NCI-H526 (cell line): Measurements from ENCODE around the gene PPP1R2B.
"Not testable (repeated sequence)": the region's sequence is repeated elsewhere in the genome, so short reads cannot be mapped to it uniquely, and the experiment has no call there.

Experiments
- DNase-seq, 2 experiments: peaks; one replicate each; lab custom pipeline; 2025; lab: John Stamatoyannopoulos, UW

PPP1R2B gene

DNA sequence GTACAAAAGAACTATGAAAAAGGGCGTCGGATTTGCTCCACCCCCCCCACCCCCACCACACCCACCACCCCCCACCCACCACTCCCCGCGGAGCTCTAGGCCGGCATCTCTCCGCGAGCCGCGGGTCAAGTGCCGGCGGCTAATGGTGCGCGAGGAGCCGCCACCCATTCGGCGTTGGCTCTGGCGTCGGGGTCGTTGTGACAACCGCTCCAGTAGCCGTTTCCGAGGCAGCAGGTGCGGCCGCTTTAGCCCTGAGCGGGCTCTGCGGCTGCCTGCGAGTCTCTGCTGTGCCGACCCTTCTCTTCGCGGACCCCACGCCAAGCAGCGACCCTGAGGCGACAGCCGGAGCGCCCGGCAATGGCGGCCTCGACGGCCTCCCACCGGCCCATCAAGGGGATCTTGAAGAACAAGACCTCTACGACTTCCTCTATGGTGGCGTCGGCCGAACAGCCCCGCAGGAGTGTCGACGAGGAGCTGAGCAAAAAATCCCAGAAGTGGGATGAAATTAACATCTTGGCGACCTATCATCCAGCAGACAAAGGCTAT is at the start of gene PPP1R2B:
PPP1R2B (plus strand) TSS at position 90 of the 546 bp plus-strand sequence; CDS start at position 358, 268 bp downstream.
- no peak for DNase-seq

DNA sequence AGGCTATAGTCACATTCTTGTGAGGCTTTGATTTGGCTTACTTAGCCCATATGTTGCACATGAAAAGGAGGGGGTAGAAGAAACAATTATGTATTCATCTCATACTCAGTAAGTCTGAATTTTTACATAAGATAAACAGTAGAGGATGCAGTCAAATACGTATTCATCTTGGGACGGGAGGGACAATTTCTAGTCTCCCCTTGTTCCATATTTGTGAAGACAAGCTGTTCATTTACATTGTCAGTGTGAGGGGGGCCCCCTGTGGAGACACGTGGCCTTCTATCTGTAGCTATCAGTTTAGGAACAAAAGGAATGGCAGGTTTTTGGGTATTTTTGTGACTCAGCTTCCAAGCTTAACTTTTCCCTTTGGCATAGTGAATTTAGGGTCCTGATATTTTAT is 49.2 kb upstream of the PPP1R2B start:
- DNase-seq, result no peak

DNA sequence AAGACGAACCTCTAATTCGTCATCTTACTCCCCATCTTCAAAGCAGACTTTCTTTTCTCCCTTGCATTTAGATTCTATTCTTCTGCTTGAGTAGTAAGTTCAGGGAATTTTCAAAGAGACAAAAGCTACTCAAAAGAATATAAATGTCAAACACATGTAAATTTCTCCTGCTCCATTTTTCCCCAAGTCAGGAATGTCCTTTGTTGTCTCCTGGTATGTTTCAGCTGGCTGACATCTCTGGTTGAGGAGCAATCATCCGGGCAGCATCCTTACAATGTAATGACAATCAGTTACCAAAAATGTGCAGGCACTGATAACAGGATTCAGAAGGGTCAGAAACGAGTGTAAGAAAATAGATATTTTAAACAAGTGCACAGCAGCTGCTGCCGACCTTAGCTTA is 47.6 kb upstream of the PPP1R2B start:
- no peak for DNase-seq

DNA sequence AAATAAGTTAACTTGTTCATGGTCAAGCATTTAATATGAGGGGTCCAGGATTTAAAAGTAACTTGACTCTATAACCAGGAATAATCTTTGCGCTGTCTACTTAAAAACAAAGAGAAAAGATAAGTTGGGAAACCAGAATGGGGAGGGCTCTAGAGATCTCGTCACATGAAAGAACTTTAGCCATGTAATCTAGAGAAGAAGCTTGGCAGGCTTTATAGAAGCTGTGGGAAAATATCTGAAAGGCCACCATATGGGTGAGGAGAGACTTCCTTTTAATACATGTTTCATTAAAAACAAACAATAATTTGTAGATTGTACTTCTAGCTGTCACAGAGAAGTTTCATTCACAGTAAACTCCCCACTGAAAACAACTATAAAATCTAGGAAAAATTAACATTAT is 46.7 kb upstream of the PPP1R2B start:
- DNase-seq, result no peak

DNA sequence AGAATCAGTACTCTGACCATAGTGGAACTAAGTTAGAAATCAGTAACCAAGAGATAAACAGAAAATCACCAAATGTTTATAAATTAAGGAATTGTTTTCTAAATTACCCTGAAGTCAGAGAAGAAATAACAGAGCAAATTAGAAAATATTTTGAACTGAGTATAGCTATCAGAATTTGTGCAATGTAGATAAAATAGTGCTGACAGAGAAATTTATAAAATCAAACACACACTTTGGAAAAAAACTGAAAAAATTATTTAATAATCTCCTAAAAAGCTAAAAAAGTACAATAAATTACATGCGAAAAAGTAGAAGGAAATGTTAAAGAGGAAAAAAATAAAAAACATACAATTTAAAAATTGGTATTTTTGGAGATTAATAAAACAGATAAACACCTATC is 37.1 kb upstream of the PPP1R2B start:
- DNase-seq, result no peak

DNA sequence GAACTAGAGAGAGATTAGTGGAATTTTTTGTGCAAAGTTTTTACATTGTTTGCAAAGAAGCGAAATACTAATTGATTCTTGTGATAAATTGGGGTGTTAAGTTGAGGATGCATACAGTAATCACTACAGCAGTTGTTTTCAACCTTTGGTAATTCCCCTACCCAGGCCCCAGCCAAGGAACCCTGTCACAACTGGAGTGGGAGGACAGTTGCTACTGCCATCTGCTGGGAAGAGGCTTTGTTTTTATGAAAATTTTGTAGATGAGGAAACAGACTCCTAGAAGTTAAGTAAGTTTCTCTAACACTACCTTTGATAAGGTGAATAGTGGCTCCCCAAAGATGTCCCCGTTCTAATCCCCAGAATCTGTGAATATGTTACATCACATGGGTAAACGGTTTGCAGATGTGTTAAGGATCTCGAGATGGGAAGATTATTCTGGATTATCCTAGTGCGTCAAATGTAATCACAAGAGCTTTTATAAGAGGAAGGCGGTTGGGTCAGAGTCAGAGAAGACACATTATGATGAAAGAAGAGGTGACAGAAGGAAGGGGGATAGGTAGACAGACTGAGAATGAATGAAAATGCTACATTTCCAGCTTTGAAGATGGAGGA is 34.0 kb upstream of the PPP1R2B start:
- peak in 1 of 2 experiments; percentile 29 for DNase-seq

DNA sequence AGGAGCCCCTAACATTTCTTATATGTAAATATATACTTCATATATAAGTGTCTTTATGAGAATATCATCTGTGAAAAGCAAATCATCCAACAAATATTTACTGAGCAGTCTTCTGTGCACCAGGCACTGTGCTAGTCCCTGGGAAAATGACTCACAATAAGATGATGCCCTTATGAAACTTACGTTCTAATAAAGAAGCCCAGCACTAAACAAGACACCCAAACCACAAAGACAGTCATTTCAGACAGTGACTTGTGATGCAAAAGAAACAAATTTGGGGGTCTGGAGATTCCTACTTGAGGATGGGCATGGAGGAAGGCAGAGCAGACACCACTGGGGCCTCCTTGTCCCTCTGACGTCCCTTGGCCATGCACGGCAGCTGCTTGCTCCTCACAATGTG is 30.6 kb upstream of the PPP1R2B start:
- DNase-seq, result no peak

DNA sequence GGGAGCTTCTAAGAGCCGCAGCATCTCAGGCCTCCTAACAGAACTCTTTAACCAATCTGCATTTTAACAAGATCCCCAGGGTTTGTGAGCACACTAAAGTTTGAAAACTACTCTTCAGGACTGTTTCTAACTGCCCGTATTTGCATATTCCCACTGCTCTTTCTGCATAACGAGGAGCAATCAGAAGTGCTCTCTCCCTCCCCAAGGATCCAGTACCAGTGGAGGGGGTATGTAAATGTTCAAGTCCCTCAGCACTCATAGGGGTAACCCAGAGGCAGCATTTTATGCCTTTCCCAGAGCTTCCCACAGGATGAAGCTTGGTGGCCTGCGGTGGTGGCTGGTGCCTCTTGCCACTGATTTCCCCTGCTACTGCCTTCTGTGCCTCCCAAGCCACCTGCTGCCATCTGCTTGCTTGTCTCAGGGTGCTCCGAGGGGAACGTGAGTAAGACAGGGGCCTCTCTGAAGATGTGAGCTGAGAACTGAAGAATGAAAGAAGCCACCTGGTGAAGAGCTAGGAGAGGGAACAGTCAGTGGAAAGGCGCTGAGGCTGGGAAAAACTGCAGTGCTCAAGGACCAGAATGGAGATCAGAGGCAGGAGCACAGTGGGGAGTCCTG is 30.0 kb upstream of the PPP1R2B start:
- no peak for DNase-seq

DNA sequence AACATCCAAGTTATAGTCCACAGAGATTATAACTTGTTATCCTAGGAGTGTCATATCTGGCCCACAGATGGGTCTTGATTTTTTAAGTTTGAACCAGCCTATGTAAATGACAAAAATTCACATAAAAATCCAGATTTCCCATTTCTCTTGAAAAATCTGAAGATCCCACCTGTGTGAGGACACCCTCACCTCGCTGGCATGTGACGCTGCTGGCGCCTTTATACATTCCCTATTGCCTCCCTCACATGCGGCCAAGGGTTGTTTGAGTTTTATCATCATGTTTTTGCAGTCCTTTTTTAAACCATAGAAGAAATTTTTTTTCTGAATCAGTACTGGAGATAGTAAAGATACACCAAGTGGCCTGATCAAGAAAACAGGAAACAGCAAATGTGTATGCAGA is 25.9 kb upstream of the PPP1R2B start:
- DNase-seq, result no peak

DNA sequence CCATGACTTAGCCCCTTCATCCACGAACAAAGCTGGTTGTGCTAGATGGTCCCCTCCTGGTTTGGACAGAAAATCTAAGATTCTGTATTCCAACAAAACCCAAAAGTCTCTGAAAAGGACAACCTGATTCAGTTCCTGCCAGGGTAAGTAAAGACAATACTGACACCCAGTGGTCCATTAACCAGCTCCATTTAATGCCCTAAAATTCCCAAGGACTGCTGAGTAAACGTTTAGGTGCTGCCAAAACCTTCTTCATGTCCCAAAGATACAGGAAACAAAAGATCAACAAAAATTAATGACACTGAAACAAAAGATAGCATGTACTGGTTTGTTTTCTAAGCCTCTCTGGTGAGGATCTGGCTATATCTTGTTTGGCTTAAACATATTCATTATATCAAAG is 25.3 kb upstream of the PPP1R2B start:
- peak in 1 of 2 experiments; percentile 1 for DNase-seq

DNA sequence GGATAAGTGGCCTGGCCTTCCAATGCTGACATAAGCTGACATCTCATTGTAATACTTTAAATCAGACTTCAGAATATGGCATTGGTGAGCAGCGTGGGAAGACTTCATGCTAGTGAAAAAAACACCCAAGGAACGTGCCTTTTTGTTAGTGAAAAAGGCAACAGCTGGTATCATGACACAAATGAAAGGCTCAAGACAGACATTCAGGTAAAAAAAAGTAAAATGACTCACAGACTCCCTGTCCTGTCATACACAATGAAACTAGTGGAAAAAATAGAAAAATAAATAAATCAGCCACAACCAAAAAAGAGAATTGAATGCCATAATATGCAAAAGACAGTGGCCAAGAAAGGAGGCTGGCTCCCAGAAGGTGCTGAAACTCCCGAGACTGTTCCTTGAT is 24.4 kb upstream of the PPP1R2B start:
- no peak for DNase-seq

DNA sequence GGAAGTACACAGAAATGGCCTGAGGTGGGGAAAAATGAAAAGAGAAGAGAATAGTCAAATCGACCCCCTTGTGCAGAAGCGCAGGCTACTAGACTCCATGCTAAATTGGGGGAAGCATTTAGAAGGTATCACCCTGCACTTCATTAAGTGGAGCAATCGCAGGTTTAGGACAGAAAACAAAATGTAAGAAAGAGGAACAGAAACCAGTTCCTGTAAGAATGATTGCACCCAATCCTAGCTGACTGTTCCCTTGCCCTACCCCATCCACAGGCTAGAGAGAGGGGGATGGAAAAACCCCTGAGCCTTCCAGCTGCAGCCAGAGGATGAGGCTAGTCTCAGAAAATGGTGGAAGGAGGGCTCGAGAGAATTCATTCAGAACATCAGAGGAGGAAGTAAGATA is 23.9 kb upstream of the PPP1R2B start:
- no peak for DNase-seq

DNA sequence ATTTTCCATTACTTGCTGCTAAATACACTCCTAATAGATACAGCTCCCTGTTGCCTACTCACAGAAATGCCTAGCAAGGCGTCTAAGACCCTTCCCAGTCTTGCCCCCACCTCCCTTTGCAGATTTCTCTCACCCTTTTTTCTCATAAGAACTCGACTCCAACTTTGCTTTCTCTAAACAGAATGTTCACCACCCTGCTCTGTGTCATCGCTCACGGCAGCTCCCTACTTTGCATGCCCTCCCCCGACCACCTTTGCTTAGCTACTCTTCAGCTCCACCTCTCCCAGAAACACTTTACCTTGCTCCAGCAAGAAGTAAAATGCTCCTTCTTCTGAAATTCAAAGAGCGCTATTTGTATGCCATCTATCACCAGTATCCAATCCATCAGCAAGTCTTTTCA is 15.2 kb upstream of the PPP1R2B start:
- no peak for DNase-seq

DNA sequence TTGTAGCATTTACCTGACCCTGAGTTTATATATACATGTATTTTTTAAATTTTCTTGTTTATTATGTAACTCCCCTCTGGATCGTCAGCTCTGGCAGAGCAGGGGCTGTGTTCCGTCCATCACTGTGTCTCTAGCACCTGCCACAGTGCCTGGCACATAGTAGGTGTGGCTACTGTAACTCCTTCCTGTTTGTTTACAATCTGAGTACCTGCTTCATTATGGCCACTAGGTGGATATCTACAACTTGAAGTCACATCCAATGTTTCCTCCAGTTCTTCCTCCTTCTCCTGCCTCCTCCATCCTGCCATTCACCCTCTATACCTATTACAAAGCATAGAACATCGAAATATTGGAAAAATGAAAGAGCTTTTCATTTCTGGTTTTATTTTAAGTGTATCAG is 14.2 kb upstream of the PPP1R2B start:
- DNase-seq, result peak in 1 of 2 experiments; percentile 3

DNA sequence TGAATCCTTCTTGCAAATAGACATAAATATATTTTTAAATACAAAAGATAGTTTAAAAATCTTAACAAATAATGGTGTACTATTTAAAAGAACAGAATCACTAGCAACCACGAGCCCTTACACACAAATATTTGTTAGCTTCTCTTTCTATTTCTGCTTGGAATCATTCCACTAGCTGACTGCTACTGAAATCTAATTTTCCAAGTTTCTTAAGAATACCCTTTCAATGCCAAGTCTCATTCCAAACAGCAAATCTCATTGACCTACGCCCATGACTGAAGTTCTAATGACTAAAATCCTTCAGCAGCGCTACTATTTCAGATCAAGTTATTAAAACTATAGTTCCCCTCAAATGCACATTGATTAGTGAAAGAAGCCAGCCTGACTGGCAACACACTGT is 13.2 kb upstream of the PPP1R2B start:
- no peak for DNase-seq

DNA sequence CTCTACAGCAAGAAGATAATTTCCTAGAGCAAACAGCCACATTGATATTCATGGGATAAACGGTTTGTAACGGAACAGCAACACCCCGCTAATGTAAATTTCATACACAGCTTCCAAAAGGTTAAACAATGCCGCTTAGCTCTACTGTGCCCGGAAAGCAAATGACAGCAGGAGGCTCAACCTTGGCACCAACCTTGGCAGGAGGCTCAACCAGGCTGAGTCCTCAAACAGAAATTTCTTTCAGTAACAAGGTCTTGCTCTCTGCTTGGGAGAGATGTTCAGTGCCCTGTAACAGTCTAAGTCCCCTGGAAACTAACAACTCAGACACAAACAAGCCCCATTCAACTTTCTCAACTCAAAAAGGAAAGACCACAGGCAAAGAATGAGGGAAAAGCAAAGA is 11.1 kb upstream of the PPP1R2B start:
- no peak for DNase-seq

DNA sequence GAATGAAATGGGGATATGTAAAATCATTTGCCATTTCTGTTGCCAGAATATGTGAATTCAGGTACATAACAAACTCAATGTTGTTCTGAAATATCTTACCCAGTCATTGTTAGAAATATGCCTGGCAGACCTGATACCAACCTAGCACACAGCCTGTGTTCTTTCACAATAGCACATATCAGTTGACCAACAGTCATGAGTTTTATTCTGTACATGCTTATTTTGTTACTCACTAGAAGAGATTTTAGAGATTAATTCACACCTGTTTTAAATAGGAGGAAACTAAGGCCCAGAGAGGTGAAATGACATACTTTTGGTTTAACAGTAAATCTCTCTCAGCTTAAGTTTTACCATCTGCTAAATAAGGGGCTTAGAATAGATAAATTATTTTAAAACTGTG is 8.4 kb upstream of the PPP1R2B start:
- no peak for DNase-seq

DNA sequence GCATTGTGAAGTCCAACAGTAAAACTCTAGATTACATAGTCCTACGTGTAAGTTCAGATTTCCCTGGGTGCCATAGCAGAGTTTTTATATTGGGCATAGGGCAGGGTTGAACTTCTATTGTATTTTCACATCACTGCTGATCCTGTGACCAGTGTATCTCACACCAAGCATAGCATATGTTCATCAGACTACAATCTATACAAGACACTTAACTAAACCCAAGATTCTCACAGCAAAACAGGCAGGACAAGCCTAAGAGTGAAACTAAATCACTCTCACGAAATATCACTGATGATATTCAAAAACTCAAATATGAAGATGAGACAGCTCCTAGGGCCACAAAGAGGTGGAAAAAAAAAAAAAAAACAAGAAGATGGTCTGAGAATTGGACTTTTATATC is 3.2 kb upstream of the PPP1R2B start:
- no peak for DNase-seq

DNA sequence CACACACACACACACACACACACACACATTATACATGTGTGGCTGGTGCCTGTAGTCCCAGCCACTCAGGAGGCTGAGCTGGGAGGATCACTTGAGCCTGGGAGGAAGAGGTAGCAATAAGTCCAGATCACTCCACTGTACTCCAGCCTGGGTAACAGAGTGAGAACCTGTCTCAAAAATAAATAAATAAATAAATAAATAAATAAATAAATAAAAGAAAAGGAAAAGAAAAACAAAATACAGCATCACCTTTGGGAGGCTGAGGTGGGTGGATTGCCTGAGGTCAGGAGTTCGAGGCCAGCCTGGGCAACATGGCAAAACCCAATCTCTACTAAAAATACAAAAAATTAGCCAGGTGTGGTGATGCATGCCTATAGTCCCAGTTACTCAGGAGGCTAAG is 1.6 kb upstream of the PPP1R2B start:
- DNase-seq, result not testable (repeated sequence)

DNA sequence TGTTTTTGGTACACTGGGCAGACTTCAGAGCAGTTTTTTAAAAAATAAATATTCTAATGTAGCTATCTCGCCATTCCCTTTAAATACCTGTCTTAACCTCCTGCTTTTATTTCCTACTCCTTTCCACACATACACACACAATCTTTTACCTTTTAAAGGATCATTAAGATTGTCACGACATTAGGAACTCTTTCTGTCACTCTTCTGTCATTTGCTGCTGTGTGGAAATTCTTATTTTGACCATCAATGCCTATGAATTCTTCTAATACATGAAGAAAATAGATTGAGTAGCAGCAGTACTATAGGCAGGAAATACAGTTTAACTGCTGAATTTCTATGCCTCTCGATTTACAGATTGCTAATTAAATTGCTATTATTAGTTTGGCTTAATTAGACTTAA is 1.8 kb downstream of the PPP1R2B start:
- no peak for DNase-seq

DNA sequence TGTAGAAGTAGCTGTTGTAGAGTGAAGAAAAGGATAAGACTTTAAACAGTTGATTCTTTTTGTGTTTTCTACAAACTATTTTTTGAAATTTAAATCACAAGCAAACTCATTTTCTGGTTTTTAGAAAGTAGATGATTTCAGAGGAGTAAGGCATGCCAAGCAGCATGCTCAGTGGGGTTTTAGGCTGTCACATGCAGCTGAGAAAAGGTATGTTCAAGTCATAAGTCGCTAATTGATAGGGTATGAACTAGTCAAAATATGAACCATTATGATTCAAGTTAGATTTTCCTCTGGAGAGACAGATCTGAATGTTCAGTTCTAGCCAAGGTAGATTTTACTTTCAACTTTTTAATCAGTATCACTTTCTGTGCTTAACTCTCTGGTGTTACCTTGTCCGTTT is 3.0 kb downstream of the PPP1R2B start:
- DNase-seq, result not testable (repeated sequence)

DNA sequence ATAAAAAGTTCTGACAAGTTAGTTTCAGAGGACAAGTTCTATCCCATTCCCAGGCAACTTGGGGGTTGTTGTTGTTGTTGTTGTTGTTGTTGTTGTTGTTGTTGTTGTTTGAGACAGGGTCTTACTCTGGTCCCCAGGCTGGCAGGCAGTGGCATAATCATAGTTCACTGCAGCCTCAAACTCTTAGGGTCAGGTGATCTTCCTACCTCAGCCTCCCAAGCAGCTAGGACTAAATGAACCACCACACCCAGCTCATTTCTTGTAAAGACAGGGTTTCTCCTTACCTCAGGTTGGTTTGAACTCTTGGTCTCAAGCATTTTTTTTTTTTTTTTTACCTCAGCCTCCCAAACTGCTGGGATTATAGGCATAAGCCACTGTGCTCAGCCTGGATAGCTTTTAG is 15.3 kb downstream of the PPP1R2B start:
- DNase-seq, result no peak

DNA sequence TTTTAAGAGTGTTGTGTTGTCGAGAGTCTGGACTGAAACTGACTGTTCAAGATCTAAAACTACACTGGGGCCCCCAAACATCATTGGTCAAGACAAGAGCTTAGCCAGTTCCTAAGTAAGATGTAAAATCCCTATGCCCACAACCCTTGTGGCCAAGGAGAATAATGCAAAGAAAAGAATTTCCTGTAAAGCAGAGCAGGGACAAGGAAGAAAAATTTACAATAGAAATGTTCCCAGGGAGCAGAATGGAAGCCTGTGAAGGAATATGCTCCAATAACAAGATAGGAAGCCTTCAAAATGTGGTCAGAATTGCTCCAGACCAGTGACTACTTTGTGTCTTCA is 20.4 kb downstream of the PPP1R2B start:
- no peak for DNase-seq

DNA sequence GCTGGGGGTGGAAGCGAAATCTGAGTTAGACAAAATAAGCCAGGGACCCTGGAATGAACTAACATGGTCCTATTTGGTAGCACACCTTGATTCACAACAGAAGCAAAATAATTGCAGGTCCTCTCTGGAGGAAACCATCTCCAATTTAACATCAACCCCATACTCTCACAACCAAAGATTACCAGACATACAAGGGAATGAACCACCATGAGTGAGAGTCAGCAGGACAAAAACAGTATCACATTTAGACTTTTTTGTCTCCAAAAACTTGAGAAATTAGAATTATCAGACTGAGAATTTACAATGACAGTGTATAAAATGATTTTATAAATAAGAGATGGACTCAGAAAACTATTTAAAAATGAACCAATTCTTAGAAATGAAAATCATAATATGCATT is 21.1 kb downstream of the PPP1R2B start:
- DNase-seq, result no peak
